Sigmoid colon (tissue), 4 donors: ENCODE data around the gene UBTD2.

ENCODE experiments used
- CTCF ChIP-seq, 4 experiments: fragments of 450-650 bp in 3 of 4; fragments of 200-600 bp in 1 of 4; IDR thresholded peaks; one replicate each; pipeline ENCODE4 v1.5.1; 2016 to 2019; ENCODE audit warnings: antibody characterized with exemption in 4 of 4, mild to moderate bottlenecking in 3 of 4, moderate library complexity in 2 of 4
- EP300 ChIP-seq, 4 donors: sonication (generic); formaldehyde crosslinking; IDR thresholded peaks; one replicate each; pipeline ENCODE4 v1.6.1; 2017; ENCODE audit warnings: antibody characterized with exemption in 4 of 4
- POLR2AphosphoS5 ChIP-seq, 4 donors: sonication (generic); formaldehyde crosslinking; IDR thresholded peaks; one replicate each; pipeline ENCODE4 v1.6.1; 2017; ENCODE audit warnings: antibody characterized with exemption in 4 of 4

- no peak for TF ChIP-seq CTCF (IDR thresholded peaks at IDR 0.05)
- TF ChIP-seq POLR2AphosphoS5 (IDR thresholded peaks at IDR 0.05): no peak
- no peak for TF ChIP-seq EP300 (IDR thresholded peaks at IDR 0.05)
Measured at GRCh38 chr5:172168311-172168710, 115.3 kb downstream of the UBTD2 start.
